ENCODE data around the gene USF2. TPM values are rescaled to one million over a fixed set of nuclear protein-coding genes. Genes with fewer than 3 reads are reported as not detected.

Gene USF2
- total and polyA plus RNA-seq, 8 donors: 26.8 to 109 (median 86.0) TPM

DNA sequence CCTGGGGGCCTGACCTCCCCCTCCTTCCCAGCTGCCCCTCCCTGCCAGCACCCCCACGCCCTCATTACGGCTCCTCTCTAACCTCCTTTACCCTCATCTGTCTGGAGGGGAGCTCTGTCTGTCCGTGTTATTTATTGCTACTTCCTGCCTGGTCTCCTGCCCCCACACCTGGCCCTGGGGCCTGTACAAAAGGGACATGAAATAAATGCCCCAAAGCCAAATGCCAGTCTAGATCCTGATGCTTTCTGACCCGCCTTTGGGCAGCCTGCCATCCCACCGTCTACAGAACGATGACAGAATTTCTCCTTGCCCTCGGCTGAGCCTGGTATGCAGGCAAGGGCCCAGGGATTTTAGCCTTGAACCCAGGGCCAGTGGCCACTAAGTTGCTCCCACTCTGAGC, 44.8 kb downstream of the USF2 start:
- Histone ChIP-seq H3K4me3 (no peak overlapping the region), H3K36me3 (no peaks in the 10 kb centered on the region), H3K27ac (no peak overlapping the region), H3K9me3 (no peaks in the 10 kb centered on the region), H3K27me3 (peaks cover 0 to 28% (median 0%) of the 10 kb centered on the region in 3 donors), H3K4me1 (peaks cover 0 to 3% (median 0%) of the 10 kb centered on the region in 4 donors)
- no peak for DNase-seq
- WGBS, 5 donors: 35 to 41% (median 36%) methylated on average over 7 of the region's 7 CpGs
- intact Hi-C loops (cut with DNase I; ENCODE audit: low total_unique reads): no loop called here
- TF ChIP-seq POLR2AphosphoS5 (IDR thresholded peaks at IDR 0.05): no peak
- no peak for TF ChIP-seq POLR2A (IDR thresholded peaks at IDR 0.05)
- no peak for TF ChIP-seq CTCF (IDR thresholded peaks at IDR 0.05)
- TF ChIP-seq EP300 (IDR thresholded peaks at IDR 0.05): no peak

- TF ChIP-seq EP300 (IDR thresholded peaks at IDR 0.05) (no peak), CTCF (IDR thresholded peaks at IDR 0.05) (no peak), POLR2A (IDR thresholded peaks at IDR 0.05) (no peak), POLR2AphosphoS5 (IDR thresholded peaks at IDR 0.05) (no peak)
- H3K27ac ChIP-seq: no peak overlapping the region
- no peaks in the 10 kb centered on the region for H3K9me3 ChIP-seq
- no peaks in the 10 kb centered on the region for H3K36me3 ChIP-seq
- intact Hi-C loops (cut with DNase I; ENCODE audit: low total_unique reads): no loop called here
- DNase-seq: no peak
- 79 to 94% (median 84%) methylated on average over 8 of the region's 8 CpGs for WGBS, 5 donors
- no peak overlapping the region for H3K4me3 ChIP-seq
- peaks cover 0 to 8% (median 0%) of the 10 kb centered on the region in 4 donors for H3K4me1 ChIP-seq
- H3K27me3 ChIP-seq: peaks cover 0 to 30% (median 0%) of the 10 kb centered on the region in 3 donors
These were observed 45.3 kb downstream of the USF2 start for GRCh38 chr19:35314031-35314430.

DNA sequence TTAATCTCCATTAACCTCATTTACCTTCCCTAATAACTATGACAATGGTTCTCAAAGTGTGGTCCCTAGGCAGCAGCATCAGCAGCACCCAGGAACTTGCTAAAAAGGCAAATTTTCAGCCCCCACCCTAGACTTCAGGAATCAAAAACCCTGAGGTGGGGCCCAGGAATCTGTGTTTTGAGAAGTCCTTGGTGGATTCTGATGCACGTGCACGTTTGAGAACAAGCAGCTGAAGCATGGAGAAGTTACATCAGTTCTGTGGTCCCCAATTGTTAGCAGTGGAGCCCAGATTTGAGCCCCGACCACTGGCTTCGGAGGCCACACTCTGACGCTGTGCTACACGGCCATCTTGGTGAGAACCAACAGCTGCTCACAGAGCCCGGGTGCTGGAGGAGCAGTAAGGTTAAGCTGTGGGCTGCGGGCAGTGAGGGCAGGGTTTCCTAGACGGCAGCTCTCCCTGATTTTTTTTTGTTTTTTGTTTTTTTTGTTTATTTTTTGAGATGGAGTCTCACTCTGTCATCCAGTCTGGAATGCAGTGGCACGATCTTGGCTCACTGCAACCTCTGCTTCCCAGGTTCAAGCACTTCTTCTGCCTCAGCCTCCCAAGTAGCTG, 46.2 kb downstream of the USF2 start:
- Histone ChIP-seq H3K4me3 (no peak overlapping the region), H3K27me3 (peaks cover 0 to 28% (median 0%) of the 10 kb centered on the region in 3 donors), H3K9me3 (no peaks in the 10 kb centered on the region), H3K4me1 (peaks cover 0 to 11% (median 0%) of the 10 kb centered on the region in 4 donors), H3K27ac (no peak overlapping the region), H3K36me3 (no peaks in the 10 kb centered on the region)
- intact Hi-C loops (cut with DNase I; ENCODE audit: low total_unique reads): no loop called here
- WGBS, 5 donors: 67 to 82% (median 81%) methylated on average over 10 of the region's 10 CpGs
- TF ChIP-seq POLR2AphosphoS5 (IDR thresholded peaks at IDR 0.05) (no peak), CTCF (IDR thresholded peaks at IDR 0.05) (no peak), EP300 (IDR thresholded peaks at IDR 0.05) (no peak), POLR2A (IDR thresholded peaks at IDR 0.05) (no peak)
- no peak for DNase-seq

- Histone ChIP-seq H3K36me3 (no peaks in the 10 kb centered on the region), H3K4me3 (no peak overlapping the region), H3K27me3 (peaks cover 0 to 21% (median 0%) of the 10 kb centered on the region in 3 donors), H3K4me1 (peaks cover 0 to 19% (median 0%) of the 10 kb centered on the region in 4 donors), H3K9me3 (no peaks in the 10 kb centered on the region), H3K27ac (no peak overlapping the region)
- no peak for TF ChIP-seq POLR2AphosphoS5 (IDR thresholded peaks at IDR 0.05)
- no peak for TF ChIP-seq EP300 (IDR thresholded peaks at IDR 0.05)
- TF ChIP-seq POLR2A (IDR thresholded peaks at IDR 0.05): no peak
- TF ChIP-seq CTCF (IDR thresholded peaks at IDR 0.05): no peak
- 70 to 81% (median 79%) methylated on average over 9 of the region's 9 CpGs for WGBS, 5 donors
- DNase-seq: no peak
- intact Hi-C loops (cut with DNase I; ENCODE audit: low total_unique reads): no loop called here
These were observed 47.1 kb downstream of the USF2 start for GRCh38 chr19:35315883-35316282.

All from stomach (tissue), 9 donors.